HG02588 (cell line): Measurements from ENCODE around the gene SLC2A1.

Source experiments
- ATAC-seq: cut with Tn5 transposase; IDR thresholded peaks from one replicate; pipeline ENCODE4 v1.9.1; 2021; ENCODE audit warnings: mild to moderate bottlenecking, moderate library complexity; ENCODE audit not compliant: unreplicated experiment

The SLC2A1 gene

DNA sequence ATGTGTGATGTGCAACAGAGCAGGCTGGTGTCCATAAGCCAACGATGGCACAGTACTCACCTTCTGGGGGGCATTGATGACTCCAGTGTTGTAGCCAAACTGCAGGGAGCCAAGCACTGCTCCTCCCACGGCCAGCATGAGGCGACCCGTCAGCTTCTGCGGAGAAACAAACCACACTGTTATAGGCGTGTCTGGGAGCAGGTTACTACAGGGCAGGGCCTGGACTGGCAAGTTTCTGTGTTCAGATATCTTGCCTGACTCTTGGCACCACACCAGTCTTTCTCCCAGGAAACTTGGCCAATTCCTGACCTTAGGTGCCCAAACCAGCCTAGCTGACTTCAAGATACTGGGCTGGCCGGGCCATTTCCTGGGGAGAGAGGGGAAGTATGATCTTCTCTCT is 15.5 kb downstream of the SLC2A1 start:
- no peak for ATAC-seq

DNA sequence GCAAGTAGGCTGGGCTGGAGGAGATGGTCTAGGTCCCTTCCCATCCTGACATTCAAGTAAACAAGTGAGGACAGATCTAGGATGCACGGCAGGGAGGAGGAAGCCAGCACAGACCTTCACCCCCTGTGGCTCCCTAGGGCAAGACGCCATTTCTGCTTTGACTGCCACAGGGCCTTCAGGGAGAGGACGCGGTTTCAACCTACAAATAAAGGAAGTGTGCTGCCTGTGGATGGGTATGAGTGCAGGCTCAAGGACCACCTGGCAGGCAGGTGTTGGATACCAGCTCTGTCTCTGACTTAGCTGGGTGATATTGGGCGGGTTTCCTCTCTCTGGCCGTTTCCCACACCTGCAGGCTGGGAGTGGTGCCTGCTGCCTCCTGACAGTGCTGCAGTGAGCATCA is 16.2 kb downstream of the SLC2A1 start:
- no peak for ATAC-seq

DNA sequence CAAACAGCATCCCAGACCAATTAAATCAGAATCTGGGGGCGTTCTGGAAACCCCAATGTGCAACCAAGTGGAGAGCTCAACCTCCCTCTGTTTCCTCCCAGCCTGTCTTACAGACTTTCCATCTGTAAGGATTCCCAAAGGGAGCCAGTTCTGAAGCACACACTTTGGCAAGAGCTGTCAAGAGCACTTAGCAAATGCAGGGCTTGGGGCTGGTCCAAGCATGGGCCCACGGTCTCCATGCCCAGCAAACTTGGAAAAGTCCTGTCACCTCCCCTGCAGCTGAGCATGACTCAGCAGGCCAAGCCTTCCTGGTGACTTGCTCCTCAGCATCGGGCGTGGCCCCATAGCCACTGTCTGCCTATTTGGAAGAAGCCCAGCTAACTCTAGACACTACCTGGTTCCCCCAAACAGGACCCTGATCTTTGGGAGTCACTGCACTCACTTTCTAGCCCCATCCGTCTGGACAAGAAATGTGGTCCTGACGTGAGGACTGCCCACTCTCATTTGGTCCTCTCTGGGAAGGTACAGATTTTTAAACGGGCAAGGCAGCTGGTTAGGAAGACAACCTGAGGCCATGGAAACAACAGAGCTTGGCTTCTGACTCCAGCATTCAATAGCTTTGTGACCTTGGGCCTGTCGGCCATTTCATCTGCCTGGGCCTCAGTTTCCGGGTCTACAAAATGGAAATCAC is 16.9 kb downstream of the SLC2A1 start:
- ATAC-seq, result no peak

DNA sequence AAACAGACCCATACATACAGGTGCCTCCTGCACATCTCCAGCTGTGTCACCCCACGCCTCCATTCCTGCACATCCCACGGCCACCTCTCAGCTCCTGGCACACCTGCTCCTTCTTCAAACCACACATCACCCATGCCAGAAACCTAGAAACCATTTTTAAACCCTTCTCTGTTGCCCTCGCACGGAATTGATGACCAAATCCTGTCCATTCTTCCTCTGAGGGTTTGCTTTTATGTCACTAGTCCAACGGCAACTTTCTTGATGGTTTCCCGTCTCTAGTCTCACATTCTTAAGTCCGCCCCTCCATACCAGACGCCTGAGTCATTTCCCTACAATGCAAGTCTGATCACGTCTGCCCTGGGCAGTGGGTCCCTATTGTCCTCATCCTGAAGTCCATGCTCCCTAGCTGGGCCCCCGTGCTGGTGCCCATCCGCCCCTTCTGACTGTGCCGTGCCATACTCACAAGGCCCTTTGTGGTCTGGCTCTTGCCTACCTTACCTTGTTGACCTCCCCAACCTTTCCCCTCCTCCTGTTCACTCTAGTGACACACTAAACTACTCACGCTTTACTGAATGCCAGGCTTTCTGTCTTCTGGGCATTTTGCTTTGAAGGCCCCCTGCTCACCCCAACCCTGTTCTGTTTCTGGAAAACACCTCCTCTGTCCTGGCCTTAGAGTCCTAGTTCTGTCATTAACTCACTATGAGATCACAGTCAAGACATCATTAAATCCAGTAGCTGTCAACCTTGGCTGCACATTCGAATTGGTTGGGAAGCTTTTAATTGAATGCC is 17.6 kb downstream of the SLC2A1 start:
- no peak for ATAC-seq

DNA sequence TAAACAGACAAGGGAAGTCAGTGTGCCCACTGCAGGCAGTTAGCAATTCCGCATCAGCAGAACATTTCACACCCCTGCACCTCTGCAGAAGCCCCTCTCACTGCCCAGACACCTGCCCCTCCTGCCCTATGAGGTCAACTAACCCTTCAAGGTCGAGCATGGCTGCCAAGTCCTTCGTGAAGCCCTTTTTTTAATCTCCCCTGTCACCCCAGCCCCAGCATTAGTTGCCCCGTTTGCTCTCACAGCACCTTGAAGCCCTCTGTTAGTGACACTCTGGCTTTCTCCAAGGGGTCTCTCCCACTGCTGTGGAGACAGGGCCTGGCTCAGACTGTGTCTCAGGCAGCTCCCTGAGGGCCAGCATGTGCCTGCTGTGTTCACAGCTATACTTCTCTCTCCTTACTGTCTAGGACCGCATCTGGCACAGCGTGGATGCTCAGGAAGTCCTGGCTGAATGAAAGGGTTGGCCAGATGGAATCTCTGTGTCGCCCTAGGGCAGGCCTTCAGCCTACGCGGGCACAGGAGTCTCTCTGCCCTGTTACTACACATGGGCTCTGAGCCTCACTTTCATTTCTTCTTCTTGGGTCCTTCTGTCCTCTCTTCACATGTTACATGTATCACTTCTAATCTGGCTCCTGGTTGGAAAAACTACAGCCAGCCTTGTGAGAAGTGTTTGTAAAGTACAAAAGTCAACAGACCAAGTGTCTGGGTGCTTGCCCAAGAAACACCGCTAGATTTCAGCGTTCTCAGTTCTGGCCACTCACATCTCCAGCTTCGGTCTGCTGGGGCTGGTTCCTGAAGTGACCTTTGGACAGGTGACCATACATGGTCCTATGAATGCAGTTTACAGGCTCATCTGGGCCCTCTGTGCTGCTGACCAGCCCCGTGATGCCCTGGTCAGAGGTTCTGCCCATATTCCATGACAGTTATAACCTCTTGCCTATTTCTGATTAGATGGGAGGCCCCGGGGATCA is 19.7 kb downstream of the SLC2A1 start:
- ATAC-seq, result no peak

DNA sequence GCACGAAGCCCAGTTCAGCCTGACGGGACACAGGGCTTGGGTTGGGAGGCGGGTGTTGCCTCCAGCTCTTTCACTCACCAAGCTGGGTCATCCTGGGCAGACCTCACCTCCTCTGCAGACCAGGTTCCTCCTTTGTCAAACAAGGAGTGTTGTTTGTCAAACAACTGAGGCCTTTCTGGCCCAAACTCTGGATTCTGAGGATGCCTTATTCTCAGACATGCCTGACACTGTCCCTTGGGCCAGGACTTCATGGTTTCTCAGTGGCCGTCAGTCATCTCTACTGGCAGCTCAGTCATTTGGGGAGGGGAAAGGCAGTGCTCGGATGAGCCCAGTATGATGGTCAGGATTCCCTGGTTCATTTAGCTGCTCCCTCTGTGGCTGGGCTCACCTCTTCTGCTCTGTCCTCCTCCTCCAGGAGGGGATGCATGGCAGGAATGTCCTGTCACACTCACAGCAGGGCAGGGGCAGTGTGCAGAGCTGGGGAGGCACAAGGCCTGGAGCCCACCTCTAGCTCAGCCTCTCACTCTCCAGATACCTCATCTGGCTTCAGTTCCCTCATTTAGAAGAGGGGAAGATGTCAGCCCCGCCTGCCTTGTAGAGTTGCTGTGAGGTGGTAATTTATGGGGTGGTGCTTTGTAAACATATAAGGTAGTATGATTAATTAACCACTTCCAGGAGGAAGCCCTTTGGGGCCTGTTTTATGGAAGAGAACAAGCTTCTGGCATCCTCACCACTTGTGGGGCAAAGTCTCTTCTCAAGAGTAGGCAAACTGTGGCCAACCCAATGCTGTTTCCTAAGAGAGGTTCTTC is 20.6 kb downstream of the SLC2A1 start:
- no peak for ATAC-seq

DNA sequence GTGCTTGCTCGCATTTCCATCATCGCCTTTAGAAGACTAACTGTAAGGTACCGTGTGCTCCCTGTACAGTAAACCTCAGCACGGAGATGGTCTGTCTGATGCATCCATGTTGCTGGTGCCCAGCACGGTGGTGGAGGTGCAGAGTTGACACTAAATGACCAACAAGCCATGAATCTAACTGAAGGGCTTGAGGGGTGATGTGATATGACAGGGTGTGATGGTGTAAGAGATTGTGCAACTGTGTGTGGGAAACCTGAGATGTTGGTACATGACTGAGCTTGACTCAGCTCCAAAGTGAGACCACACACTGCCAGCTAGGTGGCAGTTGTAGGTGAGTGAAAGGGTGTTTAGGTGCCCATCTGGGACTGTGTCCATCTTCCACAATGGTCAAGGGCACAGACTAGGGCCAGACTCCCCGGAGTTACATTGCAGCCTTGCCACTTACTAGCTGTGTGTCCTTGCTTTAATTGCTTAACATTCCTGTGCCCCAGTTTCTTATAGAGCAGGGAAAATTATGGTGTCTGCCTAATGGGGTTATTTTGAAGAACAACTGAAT is 21.4 kb downstream of the SLC2A1 start:
- no peak for ATAC-seq

DNA sequence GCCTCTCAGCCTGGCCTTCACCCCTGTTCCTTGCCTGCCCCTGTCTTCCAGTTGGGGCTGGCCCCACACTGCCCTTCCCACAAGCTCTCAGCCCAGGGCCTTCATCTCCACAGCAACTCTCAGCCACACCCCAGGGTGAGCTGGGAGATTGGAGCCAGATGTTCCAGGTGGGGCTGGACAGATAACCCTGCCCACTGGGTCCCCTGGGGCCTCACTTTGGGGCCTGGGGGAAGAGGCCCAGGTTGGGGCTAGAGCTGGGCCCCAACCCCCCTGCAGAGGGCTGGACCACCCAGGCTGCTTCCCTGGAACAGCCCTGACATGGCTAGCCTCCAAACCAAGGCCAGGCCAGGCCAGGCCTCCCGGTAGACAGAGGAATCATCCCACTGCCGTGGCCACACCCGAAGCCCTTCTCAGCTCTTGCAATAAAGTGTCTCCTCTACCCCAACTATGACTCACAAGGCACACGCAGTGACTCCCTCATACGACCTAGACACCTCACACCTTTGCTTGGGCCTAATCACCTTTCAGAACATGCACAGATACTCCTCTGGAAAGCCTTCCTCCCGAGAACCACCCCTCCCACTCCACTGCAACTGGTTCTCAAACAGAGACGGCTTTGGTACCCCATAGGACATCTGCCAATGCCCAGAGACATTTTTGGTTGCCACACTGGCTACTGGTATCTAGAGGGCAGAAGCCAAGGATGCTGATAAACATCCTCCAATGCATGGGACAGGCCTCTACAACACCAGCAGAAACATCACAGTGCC is 22.2 kb downstream of the SLC2A1 start:
- ATAC-seq, result no peak

DNA sequence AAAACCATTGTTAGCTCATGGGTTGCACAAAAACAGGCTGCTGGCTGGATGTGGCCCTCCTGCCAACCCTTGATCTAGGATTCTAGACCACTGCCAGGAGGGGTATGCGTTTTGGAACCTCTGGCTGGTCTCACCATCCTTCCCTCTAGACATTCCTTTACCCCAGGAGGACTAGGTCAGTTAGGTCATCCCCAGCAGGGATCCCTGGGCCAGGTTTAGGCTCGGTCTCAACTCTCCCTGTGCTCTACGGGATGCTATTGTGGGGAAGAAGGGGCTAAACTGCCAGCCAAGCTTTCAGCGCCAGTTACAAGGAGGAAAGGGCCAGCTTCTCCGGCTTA is 22.7 kb downstream of the SLC2A1 start:
- ATAC-seq, result no peak

DNA sequence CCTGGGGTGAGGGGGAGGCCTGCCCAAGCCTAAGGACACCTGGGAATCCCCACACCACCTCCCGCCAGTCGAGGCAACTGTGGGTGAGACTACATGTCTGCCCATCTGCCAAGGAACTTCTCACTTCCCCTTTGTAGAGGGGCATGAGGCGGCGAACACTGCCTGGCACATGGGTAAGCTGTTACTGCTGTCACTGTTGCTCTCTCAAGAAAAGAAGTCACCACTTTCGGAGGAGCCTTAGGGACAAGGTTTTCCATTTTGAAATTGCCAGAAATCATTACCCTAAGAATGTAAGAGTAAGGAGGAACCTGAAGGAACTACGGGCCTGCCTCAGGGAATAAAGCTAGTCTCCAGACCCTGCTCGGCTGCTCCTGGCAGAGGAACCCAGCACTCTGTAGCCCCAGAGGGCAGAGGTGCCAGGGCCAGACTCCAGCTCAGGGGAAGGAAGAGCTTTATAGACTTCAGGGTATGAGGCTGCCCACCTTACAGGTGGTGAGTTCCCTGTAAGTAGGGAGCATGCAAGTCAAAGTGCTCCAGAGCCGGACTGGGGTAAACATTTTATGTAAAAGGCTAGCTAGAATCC is 23.3 kb downstream of the SLC2A1 start:
- ATAC-seq, result no peak

DNA sequence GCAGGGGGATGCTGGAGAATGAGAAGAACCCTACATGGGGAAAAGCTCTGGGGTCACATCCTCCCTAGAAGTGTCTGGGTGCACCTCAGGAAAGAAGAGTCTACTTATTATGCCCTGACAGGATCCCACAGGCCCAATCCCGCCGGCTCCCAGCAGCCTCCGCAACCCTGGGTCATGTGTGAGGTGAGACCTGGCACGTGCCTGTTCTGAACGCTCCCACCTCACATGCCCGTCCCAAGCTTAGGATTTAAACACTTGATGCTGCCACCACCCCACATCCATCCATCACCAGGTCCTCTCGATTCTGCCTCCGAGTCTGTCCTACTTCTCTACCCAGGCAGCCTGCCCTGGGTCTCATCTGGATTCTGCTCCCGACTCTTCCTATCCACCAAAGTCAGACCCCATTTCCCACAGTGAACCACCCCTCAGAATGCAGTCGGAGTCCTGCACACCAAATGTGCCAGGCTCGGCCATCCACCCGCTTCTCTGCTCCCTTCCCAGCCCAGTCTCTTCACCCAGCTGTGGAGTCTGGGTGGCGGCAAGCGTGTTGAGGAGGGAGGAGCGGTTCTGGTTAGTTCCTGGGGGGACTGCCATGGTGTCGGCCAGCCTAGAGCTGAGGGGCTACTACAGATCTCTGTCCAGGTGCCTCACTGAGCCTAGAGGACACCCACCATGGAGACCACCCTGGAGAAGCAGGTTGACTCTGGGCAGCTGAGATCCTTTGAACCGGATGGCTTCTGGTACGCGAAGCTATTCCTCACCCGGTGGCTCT is 23.9 kb downstream of the SLC2A1 start:
- ATAC-seq, result no peak

DNA sequence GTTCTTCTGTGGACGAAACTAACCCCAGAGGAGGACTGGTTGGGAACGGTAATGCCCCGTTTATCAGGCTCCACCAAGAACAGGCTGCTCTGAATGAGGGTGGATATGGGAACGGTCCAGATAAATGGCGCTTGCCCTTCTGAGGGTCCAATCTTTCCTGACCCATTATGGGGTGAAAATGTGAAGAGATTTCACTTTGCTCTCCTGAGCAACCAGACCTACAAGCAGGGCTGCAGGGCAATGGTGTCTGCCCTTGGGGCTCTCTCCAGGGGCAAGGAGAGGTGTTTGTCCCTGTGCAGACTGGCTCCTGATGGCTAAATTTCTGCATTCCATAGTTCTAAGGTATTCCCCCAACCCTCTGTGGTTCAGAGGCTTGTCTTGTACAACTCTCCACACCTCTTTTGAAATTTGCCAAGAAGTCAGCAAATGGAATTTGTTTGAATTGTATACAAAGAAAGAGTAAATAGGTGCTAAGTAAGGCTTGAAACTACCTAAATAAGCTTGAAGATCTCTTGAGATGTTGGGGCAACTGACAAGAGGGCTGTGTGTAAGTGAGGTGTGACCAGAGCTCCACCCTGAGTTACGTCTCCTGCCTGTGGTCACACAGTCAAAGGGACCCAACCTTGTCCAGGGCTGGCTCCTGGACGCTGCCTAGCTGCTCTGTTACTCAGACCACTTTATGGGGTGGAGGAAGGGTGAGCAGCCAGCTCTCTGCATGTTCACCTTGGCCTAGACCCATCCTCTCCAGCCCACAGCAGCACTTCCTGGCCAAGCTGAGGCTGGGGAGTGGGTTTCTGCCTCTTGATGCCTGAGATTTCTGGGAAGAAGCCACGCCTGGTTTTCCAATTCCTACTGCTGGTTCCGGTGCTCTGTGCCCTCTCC is 24.8 kb downstream of the SLC2A1 start:
- ATAC-seq, result no peak

DNA sequence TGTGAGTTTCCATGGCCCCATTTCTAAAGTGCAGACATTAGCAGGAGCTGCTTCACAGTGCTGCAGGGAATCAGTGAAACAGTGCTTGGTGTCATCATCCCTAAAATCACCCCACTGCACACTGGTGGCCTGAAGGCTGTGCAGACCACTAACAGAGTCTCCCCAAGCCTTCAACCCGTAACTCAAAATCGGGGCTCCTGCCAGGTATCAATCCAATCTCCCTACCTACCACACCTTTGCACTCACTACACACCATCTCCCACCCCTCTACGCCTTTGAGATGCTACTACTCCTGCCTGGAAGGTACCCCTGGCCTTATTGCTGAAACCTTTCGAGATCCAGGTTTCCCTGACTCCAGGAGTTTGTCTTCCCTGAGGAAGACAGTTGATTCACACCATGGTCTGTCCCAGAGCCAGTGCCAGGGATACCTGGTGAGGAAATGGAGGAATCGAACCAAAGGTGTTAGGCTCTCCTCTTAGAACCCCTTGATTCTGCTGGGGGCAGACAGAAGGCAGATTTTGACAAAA is 25.5 kb downstream of the SLC2A1 start:
- ATAC-seq, result no peak

DNA sequence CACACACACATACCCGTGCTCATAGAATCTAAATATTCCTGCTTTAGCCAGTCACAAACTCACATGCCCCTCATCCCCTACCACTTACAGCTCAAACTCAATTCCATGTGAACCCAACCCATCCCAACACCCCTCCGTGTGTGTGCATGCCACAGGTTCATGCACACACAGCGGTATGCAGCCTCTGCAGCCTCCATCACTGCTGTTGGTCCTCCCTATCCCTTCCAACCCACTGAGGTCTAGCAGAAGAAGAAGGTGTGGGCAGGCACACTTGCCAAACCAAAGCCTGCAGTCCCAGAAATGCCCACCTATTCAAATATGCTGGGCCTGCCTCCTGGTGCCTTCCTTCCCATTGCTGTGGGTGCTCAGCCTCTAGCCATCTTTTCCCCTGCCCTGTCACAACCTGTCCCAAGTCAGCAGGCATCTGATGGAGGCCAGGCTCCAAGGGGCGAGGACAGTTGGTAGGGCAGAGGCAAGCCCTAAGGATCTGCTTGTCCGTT is 26.2 kb downstream of the SLC2A1 start:
- no peak for ATAC-seq

DNA sequence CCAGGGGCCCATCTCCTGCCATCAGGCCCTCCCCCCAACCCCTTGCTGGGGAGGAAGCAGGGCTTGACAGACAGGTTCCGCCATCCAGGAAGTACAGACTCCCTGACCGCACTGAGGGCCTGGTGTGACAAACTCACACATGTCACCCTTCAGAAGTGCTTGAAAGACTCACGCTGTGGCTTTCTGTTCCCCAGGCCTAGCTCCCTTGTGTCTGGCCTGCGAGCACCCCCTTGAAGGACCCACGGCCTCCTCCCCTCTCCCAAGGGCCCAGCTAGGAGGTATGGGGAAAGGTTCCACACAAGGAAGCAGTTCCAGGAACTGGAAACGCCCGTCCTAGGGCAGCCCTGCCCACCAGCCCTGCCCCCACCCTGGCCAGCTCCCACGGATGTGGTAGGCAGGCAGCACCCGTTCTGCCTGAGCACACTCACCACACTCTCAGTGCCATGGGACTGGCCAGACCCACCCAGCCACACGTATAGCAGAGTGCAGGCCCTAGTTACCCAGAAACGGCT is 26.7 kb downstream of the SLC2A1 start:
- peak; percentile 51 for ATAC-seq

DNA sequence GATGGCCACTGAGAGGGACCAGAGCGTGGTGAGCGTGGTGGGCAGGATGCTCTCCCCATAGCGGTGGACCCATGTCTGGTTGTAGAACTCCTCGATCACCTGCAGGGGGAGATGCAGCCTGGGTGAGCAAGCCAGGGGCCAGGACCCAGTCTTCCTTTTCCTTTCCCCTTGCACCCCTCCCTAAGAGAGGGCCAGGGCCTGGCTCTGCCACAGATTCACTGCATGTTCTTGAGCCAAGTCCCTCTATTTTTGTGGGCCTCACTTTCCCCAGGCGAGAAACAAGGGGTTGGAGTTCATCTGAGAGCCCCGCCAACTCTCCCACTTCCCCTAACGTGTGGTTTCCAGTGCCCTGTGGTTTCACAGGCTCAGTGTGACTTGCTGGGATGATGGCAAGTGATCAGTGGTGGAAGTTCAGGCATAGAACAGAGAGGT is 27.5 kb downstream of the SLC2A1 start:
- no peak for ATAC-seq
